Stimulated activated CD4-positive, alpha-beta T cell treated with anti-CD3 and anti-CD28 coated beads, Interleukin-15, amount 100 ng/mL, for 48 hours (primary cell): Measurements from ENCODE around the gene FXN.

ENCODE experiments used
- DNase-seq, 2 donors: peaks; one replicate each; pipeline ENCODE4 v3.0.0-alpha.2; 2020; ENCODE audit warnings: low read depth in 2 of 2

Gene FXN

GRCh38 chr9:69140123-69140735 is 104.7 kb downstream of the FXN start:
- DNase-seq, result no peak

DNA sequence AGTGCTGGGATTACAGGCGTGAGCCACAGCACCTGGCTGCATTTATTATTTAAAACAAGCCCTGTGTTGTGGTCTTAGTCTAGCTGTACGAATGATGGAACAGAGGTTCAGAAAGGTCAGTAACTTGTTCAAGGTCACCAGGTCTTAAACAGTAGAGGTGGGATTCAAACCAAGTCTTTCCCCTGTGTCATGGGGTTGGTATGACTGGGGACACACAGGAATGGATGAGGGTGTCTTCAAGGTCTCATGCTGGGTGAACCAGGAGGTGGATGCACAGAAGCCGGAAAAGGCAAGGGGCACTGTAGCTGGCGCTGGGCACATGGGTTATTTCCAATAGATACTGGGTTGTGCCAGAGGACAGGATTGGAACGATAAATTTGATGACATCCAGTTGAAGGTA is 106.3 kb downstream of the FXN start:
- no peak for DNase-seq

DNA sequence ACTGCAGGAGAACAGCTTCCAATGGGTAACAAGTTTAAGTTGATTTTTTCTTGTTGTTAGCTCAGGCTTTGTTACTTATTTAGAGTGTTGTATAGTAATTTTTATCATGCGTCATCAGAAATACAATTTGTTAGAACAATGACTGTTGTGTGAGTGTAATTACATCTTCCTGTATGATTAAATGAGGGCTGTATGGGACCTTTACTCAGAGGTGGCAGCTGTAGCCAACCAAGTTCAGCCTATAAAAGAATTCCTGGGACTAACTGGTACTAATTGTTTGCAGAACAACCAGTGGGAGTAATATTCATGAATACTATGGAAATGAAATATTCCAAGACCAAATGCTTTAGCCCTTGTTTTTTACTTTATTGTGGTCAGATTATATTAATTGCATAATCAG is 107.7 kb downstream of the FXN start:
- no peak for DNase-seq

DNA sequence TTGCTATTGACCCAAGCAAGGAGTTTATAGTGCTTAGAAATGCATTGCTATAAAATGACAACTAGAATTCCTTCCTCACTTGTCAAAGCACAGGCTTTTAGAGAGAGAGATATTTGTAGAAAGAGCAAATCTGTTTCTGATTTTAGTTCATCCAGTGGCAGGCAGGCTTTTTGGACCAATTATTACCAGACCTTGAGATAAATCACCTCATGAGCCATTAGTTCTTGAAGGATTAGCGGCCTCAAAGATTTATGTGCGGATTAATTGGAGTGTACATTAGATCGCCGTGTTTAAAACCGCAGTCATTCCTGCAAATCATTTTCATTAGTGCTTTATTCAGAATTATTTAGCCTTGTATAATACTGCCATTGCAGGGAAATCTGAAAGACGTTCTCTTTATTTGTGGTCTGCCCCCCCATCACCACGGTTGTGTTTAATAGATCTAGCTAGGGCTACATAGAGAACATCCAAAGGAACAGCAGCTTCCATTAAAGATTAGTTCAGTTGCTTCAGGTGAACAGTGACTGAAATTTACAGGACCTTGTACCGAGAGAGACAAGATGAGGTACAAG is 109.7 kb downstream of the FXN start:
- DNase-seq, result no peak

DNA sequence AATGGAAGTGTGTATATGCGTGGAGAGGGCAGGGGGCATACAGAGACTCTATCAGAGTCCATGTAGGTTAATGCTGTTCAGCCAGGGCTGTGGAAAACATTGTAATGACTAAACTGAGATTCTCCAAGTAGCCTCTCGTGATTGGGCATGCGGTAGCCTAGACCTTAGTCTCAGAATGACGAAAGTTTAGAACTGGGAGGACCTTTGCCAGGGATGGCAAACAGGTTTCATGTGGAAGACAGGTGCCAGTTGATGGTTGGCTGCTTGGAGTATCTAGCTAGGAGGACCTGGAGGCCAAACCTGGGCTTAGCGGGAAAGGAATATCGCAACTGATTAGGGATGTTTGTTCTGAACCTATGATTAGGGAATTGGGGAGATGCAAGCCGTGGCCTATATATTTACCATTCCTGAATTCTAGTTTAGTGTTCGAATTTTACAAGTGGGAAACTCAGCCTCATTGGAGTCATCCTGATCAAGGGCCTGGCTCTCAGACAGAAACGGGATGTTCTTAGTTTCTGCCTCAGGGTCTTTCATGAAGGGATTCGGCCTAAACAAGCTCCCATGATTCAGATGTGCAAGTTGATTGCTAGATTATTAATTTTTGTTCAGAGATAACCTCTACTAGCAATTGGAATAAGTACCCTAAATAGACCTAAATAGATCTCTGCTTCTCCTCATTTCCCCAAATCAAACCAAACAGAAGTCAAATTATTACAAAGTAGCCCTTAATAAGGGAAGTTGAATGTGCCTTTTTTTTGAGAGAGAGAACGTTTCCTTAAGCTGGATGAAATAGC is 111.7 kb downstream of the FXN start:
- no peak for DNase-seq

GRCh38 chr9:69149321-69149807 is 113.8 kb downstream of the FXN start:
- no peak for DNase-seq
